Posterior cingulate gyrus (tissue), 11 donors: Measurements from ENCODE around the gene FSTL5.
"Not testable (repeated sequence)": the region's sequence is repeated elsewhere in the genome, so short reads cannot be mapped to it uniquely, and the experiment has no call there.

Experiments used
- DNase-seq, 10 donors: peaks; one replicate each; pipeline versions ENCODE4 v3.0.0 to v3.0.0-alpha.2; 2020 to 2021; ENCODE audit warnings: mixed read lengths in 3 of 10
- intact Hi-C: fragments of 100-400 bp; cut with DNase I; formaldehyde crosslinking; loops from one replicate; pipeline ENCODE4 v1.15.1; 2023

FSTL5 gene

GRCh38 chr4:162104459-162105124 is 59.2 kb downstream of the FSTL5 start:
- no peak for DNase-seq
- intact Hi-C loops = no loop called here

- peak in 3 of 10 donors; percentile 22 to 49 (median 32) for DNase-seq
- intact Hi-C loops = not testable (repeated sequence)
Observed at GRCh38 chr4:162103908-162104307, 59.9 kb downstream of the FSTL5 start.

- intact Hi-C loops = no loop called here
- no peak for DNase-seq
Observed at GRCh38 chr4:162102713-162103112, 61.1 kb downstream of the FSTL5 start.

- intact Hi-C loops = no loop called here
- no peak for DNase-seq
Observed at GRCh38 chr4:162101337-162101736, 62.5 kb downstream of the FSTL5 start.

GRCh38 chr4:162075726-162076125 is 88.1 kb downstream of the FSTL5 start:
- intact Hi-C loops = no loop called here
- DNase-seq = no peak

GRCh38 chr4:162061214-162061613 is 102.6 kb downstream of the FSTL5 start:
- no peak for DNase-seq
- intact Hi-C loops = no loop called here

GRCh38 chr4:162059656-162060055 is 104.1 kb downstream of the FSTL5 start:
- intact Hi-C loops = no loop called here
- no peak for DNase-seq

GRCh38 chr4:162056990-162057389 is 106.8 kb downstream of the FSTL5 start:
- intact Hi-C loops = no loop called here
- peak in 6 of 10 donors; percentile 9 to 84 (median 42) for DNase-seq

GRCh38 chr4:162046135-162046534 is 117.7 kb downstream of the FSTL5 start:
- no peak for DNase-seq
- intact Hi-C loops = no loop called here

- no peak for DNase-seq
- intact Hi-C loops = no loop called here
Observed at GRCh38 chr4:162038112-162038511, 125.7 kb downstream of the FSTL5 start.

- intact Hi-C loops = no loop called here
Observed at GRCh38 chr4:162017863-162018262, 145.9 kb downstream of the FSTL5 start.

GRCh38 chr4:162016991-162017390 is 146.8 kb downstream of the FSTL5 start:
- DNase-seq = no peak
- intact Hi-C loops = no loop called here

More at GRCh38 chr4:162017863-162018262, 145.9 kb downstream of the FSTL5 start:
- DNase-seq = no peak

GRCh38 chr4:162016219-162016618 is 147.6 kb downstream of the FSTL5 start:
- intact Hi-C loops = no loop called here
- peak in 1 of 10 donors; percentile 51 for DNase-seq

- intact Hi-C loops = no loop called here
- no peak for DNase-seq
Observed at GRCh38 chr4:162015090-162015489, 148.7 kb downstream of the FSTL5 start.

GRCh38 chr4:162011089-162011488 is 152.7 kb downstream of the FSTL5 start:
- no peak for DNase-seq
- intact Hi-C loops = no loop called here

- no peak for DNase-seq
- intact Hi-C loops = no loop called here
Observed at GRCh38 chr4:162010362-162010761, 153.4 kb downstream of the FSTL5 start.

- no peak for DNase-seq
- intact Hi-C loops = no loop called here
Observed at GRCh38 chr4:161992317-161992716, 171.5 kb downstream of the FSTL5 start.

- intact Hi-C loops = no loop called here
- no peak for DNase-seq
Observed at GRCh38 chr4:161991811-161992210, 172.0 kb downstream of the FSTL5 start.

GRCh38 chr4:161990721-161991120 is 173.1 kb downstream of the FSTL5 start:
- no peak for DNase-seq
- intact Hi-C loops = no loop called here

GRCh38 chr4:161988946-161989345 is 174.9 kb downstream of the FSTL5 start:
- intact Hi-C loops = no loop called here
- DNase-seq = no peak

- intact Hi-C loops = no loop called here
- no peak for DNase-seq
Observed at GRCh38 chr4:161987611-161988010, 176.2 kb downstream of the FSTL5 start.

GRCh38 chr4:161952382-161952781 is 211.4 kb downstream of the FSTL5 start:
- no peak for DNase-seq
- intact Hi-C loops = loop anchor here (5.0 to 10.0 kb wide), 2 partner anchors 388 to 695 kb away; no protein-coding TSS in a partner anchor
